ENCODE data around the gene WIPF3.
A peak's percentile ranks its signal among the peaks of the same experiment; 100 is the strongest.

The WIPF3 gene

GRCh38 chr7:29847916-29848315, 41.6 kb downstream of the WIPF3 start:
- no peak for DNase-seq (ENCODE audit: low read depth)

GRCh38 chr7:29848941-29849340, 42.6 kb downstream of the WIPF3 start:
- no peak for DNase-seq (ENCODE audit: low read depth)

- DNase-seq (ENCODE audit: low read depth), result no peak
Observed at GRCh38 chr7:29851487-29851886, 45.2 kb downstream of the WIPF3 start.

- DNase-seq (ENCODE audit: low read depth), result no peak
Observed at GRCh38 chr7:29852457-29852856, 46.1 kb downstream of the WIPF3 start.

- no peak for DNase-seq (ENCODE audit: low read depth)
Observed at GRCh38 chr7:29853072-29853471, 46.8 kb downstream of the WIPF3 start.

- DNase-seq (ENCODE audit: low read depth), result no peak
Observed at GRCh38 chr7:29853789-29854188, 47.5 kb downstream of the WIPF3 start.

GRCh38 chr7:29854257-29854938, 48.1 kb downstream of the WIPF3 start:
- no peak for DNase-seq (ENCODE audit: low read depth)

GRCh38 chr7:29857654-29858053, 51.3 kb downstream of the WIPF3 start:
- no peak for DNase-seq (ENCODE audit: low read depth)

- DNase-seq (ENCODE audit: low read depth), result no peak
Observed at GRCh38 chr7:29858191-29858951, 52.1 kb downstream of the WIPF3 start.

- no peak for DNase-seq (ENCODE audit: low read depth)
Observed at GRCh38 chr7:29859104-29859503, 52.8 kb downstream of the WIPF3 start.

GRCh38 chr7:29859524-29860185, 53.3 kb downstream of the WIPF3 start:
- no peak for DNase-seq (ENCODE audit: low read depth)

GRCh38 chr7:29860186-29860585, 53.9 kb downstream of the WIPF3 start:
- DNase-seq (ENCODE audit: low read depth), result no peak

GRCh38 chr7:29861884-29862283, 55.6 kb downstream of the WIPF3 start:
- no peak for DNase-seq (ENCODE audit: low read depth)

- no peak for DNase-seq (ENCODE audit: low read depth)
Observed at GRCh38 chr7:29864656-29865055, 58.3 kb downstream of the WIPF3 start.

- DNase-seq (ENCODE audit: low read depth), result peak; percentile 78
Observed at GRCh38 chr7:29865526-29865925, 59.2 kb downstream of the WIPF3 start.

- DNase-seq (ENCODE audit: low read depth), result no peak
Observed at GRCh38 chr7:29866490-29866930, 60.2 kb downstream of the WIPF3 start.

GRCh38 chr7:29871787-29872398, 65.6 kb downstream of the WIPF3 start:
- peak; percentile 34 for DNase-seq (ENCODE audit: low read depth)

- no peak for DNase-seq (ENCODE audit: low read depth)
Observed at GRCh38 chr7:29873644-29874294, 67.5 kb downstream of the WIPF3 start.

- no peak for DNase-seq (ENCODE audit: low read depth)
Observed at GRCh38 chr7:29875741-29876140, 69.4 kb downstream of the WIPF3 start.

GRCh38 chr7:29877196-29877595, 70.9 kb downstream of the WIPF3 start:
- DNase-seq (ENCODE audit: low read depth), result no peak

GRCh38 chr7:29878081-29878688, 71.9 kb downstream of the WIPF3 start:
- DNase-seq (ENCODE audit: low read depth), result peak; percentile 24

GRCh38 chr7:29879609-29880008, 73.3 kb downstream of the WIPF3 start:
- DNase-seq (ENCODE audit: low read depth), result peak; percentile 77

Data from stromal cell of bone marrow (primary cell).